Measurements from ENCODE around the gene ABR. TPM values are rescaled to one million over a fixed set of nuclear protein-coding genes. Genes with fewer than 3 reads are reported as not detected.
"Not testable (repeated sequence)": the region's sequence is repeated elsewhere in the genome, so short reads cannot be mapped to it uniquely, and the experiment has no call there.

ABR gene
- polyA plus RNA-seq, 3 donors = 19.8 to 160 (median 26.0) TPM

GRCh38 chr17:1049446-1050225 is 130.1 kb downstream of the ABR start:
- H2AFZ ChIP-seq (ENCODE audit: insufficient read depth, low read depth, low read length, poor library complexity, severe bottlenecking) = no peak overlapping the region
- intact Hi-C loops (cut with micrococcal nuclease) = loop anchor here in 1 of 2 donors (10.0 kb wide), 1 partner anchor 45 kb away; no protein-coding TSS in a partner anchor
- no peak overlapping the region for H3K9ac ChIP-seq (ENCODE audit: insufficient read depth, low read length, poor library complexity, severe bottlenecking)
- TF ChIP-seq, protein P1, sequence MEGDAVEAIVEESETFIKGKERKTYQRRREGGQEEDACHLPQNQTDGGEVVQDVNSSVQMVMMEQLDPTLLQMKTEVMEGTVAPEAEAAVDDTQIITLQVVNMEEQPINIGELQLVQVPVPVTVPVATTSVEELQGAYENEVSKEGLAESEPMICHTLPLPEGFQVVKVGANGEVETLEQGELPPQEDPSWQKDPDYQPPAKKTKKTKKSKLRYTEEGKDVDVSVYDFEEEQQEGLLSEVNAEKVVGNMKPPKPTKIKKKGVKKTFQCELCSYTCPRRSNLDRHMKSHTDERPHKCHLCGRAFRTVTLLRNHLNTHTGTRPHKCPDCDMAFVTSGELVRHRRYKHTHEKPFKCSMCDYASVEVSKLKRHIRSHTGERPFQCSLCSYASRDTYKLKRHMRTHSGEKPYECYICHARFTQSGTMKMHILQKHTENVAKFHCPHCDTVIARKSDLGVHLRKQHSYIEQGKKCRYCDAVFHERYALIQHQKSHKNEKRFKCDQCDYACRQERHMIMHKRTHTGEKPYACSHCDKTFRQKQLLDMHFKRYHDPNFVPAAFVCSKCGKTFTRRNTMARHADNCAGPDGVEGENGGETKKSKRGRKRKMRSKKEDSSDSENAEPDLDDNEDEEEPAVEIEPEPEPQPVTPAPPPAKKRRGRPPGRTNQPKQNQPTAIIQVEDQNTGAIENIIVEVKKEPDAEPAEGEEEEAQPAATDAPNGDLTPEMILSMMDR (IDR thresholded peaks at IDR 0.05) = no peak
- Mint-ChIP-seq H3K9me3 (no peaks in the 10 kb centered on the region), H3K27ac (peak overlapping the region in 3 of 7 donors; percentile 0 to 37 (median 10)), H3K36me3 (peaks cover 53 to 74% of the 10 kb centered on the region in 2 donors), H3K4me3 (no peak overlapping the region), H3K4me1 (no peaks in the 10 kb centered on the region), H3K27me3 (ENCODE audit: low read depth in 3 of 3) (peaks cover 0 to 2% (median 0%) of the 10 kb centered on the region in 3 donors)
- no peaks in the 10 kb centered on the region for H3K4me1 ChIP-seq (ENCODE audit: control insufficient read depth in 1 of 2, insufficient read depth in 2 of 2, low read length in 2 of 2)
- no peak overlapping the region for H3K27ac ChIP-seq (ENCODE audit: low read depth in 1 of 2, low read length in 2 of 2)
- DNase-seq = no peak
- peaks cover 82% of the 10 kb centered on the region for H4K20me1 ChIP-seq (ENCODE audit: insufficient read depth, low read length)
- no peaks in the 10 kb centered on the region for H3K9me3 ChIP-seq (replicated peaks in 1 of 2; ENCODE audit: control insufficient read depth in 1 of 2, insufficient read depth in 1 of 2, low read length in 2 of 2)
- H3K4me2 ChIP-seq (replicated peaks; ENCODE audit: extremely low read depth, low read length, poor library complexity, severe bottlenecking) = no peak overlapping the region
- no peaks in the 10 kb centered on the region for H3K27me3 ChIP-seq (ENCODE audit: control insufficient read depth in 2 of 2, insufficient read depth in 2 of 2, low read length in 2 of 2)
- H3K4me3 ChIP-seq (replicated peaks in 1 of 3; ENCODE audit: low read depth in 2 of 3, low read length in 3 of 3) = no peak overlapping the region
- WGBS (ENCODE audit: insufficient coverage) = 95% methylated on average over 24 of the region's 28 CpGs
- peaks cover 11% of the 10 kb centered on the region for H3K79me2 ChIP-seq (ENCODE audit: insufficient read depth, low read length)
- H3K36me3 ChIP-seq (replicated peaks in 1 of 2; ENCODE audit: control insufficient read depth in 1 of 2, insufficient read depth in 2 of 2, low read length in 2 of 2) = peaks cover 58 to 81% of the 10 kb centered on the region in 2 donors

GRCh38 chr17:1048516-1049115 is 131.2 kb downstream of the ABR start:
- WGBS (ENCODE audit: insufficient coverage) = 98% methylated on average over 17 of the region's 49 CpGs
- H3K27me3 Mint-ChIP-seq (ENCODE audit: low read depth in 3 of 3); H3K9me3 Mint-ChIP-seq; H3K27me3 ChIP-seq (ENCODE audit: control insufficient read depth in 2 of 2, insufficient read depth in 2 of 2, low read length in 2 of 2); H3K9ac ChIP-seq (ENCODE audit: insufficient read depth, low read length, poor library complexity, severe bottlenecking); intact Hi-C loops (cut with micrococcal nuclease); H3K4me3 ChIP-seq (replicated peaks in 1 of 3; ENCODE audit: low read depth in 2 of 3, low read length in 3 of 3); H3K9me3 ChIP-seq (replicated peaks in 1 of 2; ENCODE audit: control insufficient read depth in 1 of 2, insufficient read depth in 1 of 2, low read length in 2 of 2); H3K4me1 Mint-ChIP-seq; H3K27ac ChIP-seq (ENCODE audit: low read depth in 1 of 2, low read length in 2 of 2); H3K4me3 Mint-ChIP-seq; H3K4me1 ChIP-seq (ENCODE audit: control insufficient read depth in 1 of 2, insufficient read depth in 2 of 2, low read length in 2 of 2); H2AFZ ChIP-seq (ENCODE audit: insufficient read depth, low read depth, low read length, poor library complexity, severe bottlenecking); H3K4me2 ChIP-seq (replicated peaks; ENCODE audit: extremely low read depth, low read length, poor library complexity, severe bottlenecking); DNase-seq: not testable (repeated sequence)
- Mint-ChIP-seq H3K27ac (peak overlapping the region in 1 of 7 donors; percentile 23), H3K36me3 (peaks cover 47 to 70% of the 10 kb centered on the region in 2 donors)
- peaks cover 49 to 74% of the 10 kb centered on the region in 2 donors for H3K36me3 ChIP-seq (replicated peaks in 1 of 2; ENCODE audit: control insufficient read depth in 1 of 2, insufficient read depth in 2 of 2, low read length in 2 of 2)
- peaks cover 82% of the 10 kb centered on the region for H4K20me1 ChIP-seq (ENCODE audit: insufficient read depth, low read length)
- H3K79me2 ChIP-seq (ENCODE audit: insufficient read depth, low read length) = peaks cover 20% of the 10 kb centered on the region
